ENCODE results near the gene COL6A1.

DNA sequence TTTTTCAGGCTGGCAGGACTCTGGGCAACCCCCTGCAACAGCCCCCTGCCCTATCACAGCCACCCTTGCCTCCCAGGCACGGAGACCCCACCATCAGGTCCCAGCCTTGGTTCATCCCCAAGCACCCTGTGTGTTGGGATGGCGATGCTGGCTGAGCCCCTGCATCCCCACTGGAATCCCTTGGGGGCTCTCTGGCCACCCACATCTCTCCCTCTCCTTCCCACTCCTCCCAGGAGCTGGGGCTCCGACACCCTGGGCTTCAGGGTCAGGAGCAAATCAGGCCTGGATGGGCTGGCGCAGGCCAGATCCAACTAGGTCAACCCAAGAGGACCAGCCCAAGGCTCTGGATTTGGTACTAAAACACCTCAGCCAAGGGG is 25.9 kb downstream of the COL6A1 start:
- TF ChIP-seq EZH2phosphoT487 (IDR thresholded peaks at IDR 0.05; ENCODE audit: borderline replicate concordance, low read length): no peak
- TF ChIP-seq, protein P1, sequence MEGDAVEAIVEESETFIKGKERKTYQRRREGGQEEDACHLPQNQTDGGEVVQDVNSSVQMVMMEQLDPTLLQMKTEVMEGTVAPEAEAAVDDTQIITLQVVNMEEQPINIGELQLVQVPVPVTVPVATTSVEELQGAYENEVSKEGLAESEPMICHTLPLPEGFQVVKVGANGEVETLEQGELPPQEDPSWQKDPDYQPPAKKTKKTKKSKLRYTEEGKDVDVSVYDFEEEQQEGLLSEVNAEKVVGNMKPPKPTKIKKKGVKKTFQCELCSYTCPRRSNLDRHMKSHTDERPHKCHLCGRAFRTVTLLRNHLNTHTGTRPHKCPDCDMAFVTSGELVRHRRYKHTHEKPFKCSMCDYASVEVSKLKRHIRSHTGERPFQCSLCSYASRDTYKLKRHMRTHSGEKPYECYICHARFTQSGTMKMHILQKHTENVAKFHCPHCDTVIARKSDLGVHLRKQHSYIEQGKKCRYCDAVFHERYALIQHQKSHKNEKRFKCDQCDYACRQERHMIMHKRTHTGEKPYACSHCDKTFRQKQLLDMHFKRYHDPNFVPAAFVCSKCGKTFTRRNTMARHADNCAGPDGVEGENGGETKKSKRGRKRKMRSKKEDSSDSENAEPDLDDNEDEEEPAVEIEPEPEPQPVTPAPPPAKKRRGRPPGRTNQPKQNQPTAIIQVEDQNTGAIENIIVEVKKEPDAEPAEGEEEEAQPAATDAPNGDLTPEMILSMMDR (IDR thresholded peaks at IDR 0.05; ENCODE audit: low read depth, low read length, poor library complexity, severe bottlenecking): no peak

Data from DOHH2 (cell line).